VCaP (cell line): Measurements from ENCODE around the gene PYDC1.

Source experiments
- H3K27ac ChIP-seq: fragments of 450-650 bp; 2 replicates; pipeline ENCODE4 v1.5.1; 2017
- TF ChIP-seq, protein P1 (sequence below): fragments of 450-650 bp; conservative IDR thresholded peaks from 2 replicates; pipeline ENCODE4 v1.5.1; 2017; ENCODE audit warnings: mild to moderate bottlenecking, moderate library complexity

PYDC1 gene

DNA sequence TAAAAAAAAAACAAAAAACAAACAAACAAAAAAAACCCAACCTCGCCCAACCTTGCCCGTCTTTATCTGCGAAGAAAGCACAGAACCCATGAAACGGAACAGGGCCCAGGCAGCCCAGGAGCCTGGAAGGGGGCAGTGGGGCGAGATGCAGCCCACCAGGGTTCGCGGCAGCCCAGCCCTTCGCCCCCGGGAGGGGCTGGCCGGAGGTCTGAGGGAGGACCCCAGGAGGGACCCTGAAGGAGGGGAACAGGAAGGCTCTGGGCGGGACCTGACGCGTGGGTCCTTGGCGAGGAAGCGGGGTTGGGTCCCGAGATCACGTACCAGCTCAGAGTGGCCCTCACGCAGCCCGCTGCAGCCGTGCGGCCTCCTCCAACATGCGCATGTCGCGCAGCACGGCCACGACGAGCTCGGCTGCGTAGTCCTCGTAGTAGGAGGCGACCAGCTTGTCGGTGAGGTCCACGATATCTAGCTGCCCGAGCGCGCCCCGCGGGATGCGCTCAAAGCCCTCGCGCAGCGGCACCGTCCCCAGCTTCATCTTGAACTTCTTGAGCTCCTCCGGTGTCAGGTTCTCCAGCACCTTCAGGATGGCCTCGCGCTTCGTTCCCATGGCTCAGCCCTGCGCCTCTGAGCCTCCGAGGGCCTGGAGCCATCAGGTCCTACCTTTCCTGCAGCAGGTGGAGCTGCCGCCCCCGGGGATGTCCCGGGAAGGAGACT is at the start of gene PYDC1:
PYDC1 (minus strand) TSS at position 714 of the 714 bp plus-strand sequence; CDS start at position 607, 107 bp downstream.
- TF ChIP-seq, protein P1, sequence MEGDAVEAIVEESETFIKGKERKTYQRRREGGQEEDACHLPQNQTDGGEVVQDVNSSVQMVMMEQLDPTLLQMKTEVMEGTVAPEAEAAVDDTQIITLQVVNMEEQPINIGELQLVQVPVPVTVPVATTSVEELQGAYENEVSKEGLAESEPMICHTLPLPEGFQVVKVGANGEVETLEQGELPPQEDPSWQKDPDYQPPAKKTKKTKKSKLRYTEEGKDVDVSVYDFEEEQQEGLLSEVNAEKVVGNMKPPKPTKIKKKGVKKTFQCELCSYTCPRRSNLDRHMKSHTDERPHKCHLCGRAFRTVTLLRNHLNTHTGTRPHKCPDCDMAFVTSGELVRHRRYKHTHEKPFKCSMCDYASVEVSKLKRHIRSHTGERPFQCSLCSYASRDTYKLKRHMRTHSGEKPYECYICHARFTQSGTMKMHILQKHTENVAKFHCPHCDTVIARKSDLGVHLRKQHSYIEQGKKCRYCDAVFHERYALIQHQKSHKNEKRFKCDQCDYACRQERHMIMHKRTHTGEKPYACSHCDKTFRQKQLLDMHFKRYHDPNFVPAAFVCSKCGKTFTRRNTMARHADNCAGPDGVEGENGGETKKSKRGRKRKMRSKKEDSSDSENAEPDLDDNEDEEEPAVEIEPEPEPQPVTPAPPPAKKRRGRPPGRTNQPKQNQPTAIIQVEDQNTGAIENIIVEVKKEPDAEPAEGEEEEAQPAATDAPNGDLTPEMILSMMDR = no peak

DNA sequence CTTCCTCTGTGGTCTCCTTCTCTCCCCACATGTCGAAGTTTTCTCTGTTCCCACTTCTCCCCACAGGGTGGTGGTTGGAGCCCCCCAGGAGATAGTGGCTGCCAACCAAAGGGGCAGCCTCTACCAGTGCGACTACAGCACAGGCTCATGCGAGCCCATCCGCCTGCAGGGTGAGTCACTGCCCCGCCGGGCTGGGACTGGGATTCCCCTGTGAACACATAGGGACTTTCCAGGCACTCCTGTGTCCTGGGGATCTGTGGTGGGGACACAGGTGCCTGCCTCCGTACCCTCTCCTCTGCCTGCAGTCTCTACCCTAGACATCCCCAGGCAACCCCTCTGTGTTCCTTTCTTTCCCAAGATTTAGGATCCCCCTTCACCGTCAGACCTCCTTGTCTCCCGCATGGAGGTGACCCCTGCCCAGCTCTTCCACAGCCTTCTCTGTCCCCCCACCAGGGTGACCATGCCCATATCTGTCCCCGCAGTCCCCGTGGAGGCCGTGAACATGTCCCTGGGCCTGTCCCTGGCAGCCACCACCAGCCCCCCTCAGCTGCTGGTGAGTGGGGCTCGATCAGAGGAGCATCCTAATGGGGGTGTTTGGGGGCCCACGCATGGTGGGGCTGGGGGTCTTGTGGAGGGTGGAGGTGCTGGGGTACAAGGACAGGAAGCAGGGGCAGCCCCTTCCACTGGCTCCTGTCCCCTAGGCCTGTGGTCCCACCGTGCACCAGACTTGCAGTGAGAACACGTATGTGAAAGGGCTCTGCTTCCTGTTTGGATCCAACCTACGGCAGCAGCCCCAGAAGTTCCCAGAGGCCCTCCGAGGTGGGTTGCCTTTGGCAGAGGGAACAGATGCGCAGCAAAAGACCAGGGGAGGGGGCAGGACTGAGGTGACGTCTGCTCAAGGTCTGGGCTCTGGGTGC is 48.7 kb upstream of the PYDC1 start:
- H3K27ac ChIP-seq = no peak overlapping the region

More for the DNA sequence above, at the start of gene PYDC1:
- peak within 1 kb of the TSS; percentile 51; the same call in 1 of the 2 replicates for H3K27ac ChIP-seq

GRCh38 chr16:31262084-31262483 is 45.1 kb upstream of the PYDC1 start:
- TF ChIP-seq, protein P1 = no peak
- no peak overlapping the region for H3K27ac ChIP-seq

More for the DNA sequence above, 48.7 kb upstream of the PYDC1 start:
- TF ChIP-seq, protein P1 = no peak

DNA sequence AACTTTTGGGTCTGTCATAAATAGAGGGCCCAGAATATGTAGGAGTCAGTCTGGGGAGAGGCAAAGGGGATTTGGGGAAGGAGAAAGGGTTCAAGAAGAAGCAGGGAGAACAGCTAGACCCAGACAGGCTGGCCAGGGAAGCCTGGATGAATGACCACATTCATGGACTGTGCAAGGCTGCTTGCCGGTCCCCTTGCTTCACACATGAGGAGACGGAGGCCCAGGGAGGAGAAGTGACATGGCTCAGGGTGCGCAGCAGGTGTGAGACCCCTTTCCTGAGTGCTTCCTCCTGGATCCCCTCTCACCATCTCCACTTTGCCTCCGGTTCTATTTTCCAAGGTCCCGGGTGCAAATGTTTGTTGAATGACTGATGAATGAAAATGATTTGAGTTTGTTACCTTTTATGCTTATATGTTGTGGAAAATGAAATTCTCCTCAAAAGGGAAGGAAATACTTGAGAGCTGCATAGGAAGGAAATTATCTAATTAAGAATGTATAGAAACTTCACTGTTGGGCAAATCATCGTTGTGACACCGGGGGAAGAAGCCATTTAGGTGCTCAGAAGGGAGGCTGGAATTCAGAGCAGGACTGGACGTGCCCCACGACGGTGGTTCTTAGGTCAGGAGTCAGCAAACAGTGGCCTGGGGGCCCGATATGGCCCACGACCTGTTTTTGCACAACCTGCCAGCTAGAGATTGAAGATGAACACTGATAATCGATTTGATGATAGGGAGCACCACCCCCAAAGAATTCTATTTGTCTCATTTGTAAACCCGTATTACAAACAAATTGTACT is 43.4 kb upstream of the PYDC1 start:
- H3K27ac ChIP-seq = no peak overlapping the region
- TF ChIP-seq, protein P1 = no peak

- H3K27ac ChIP-seq = no peak overlapping the region
- TF ChIP-seq, protein P1 = no peak
Measured at GRCh38 chr16:31258366-31258765, 41.4 kb upstream of the PYDC1 start.

DNA sequence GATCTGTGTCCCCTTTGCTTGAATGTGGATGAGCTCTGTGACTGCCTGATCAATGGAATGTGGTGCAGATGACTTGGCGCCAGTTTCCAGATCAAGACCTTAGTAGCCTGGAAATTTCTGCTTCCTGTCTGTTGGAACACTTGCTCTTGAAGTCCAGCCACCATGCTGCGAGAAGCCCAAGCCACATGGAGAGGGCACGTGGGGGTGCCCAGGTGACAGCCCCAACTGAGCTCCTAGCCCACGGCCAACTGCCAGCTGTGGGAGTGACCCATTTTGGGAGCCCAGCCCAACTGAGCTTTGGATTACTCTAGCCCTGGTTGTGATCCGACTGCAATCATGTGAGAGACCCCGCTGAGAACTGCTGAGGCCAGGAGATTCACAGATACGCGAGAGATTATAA is 39.5 kb upstream of the PYDC1 start:
- H3K27ac ChIP-seq = no peak overlapping the region
- TF ChIP-seq, protein P1 = no peak
